ENCODE results near the gene CD83.

DNA sequence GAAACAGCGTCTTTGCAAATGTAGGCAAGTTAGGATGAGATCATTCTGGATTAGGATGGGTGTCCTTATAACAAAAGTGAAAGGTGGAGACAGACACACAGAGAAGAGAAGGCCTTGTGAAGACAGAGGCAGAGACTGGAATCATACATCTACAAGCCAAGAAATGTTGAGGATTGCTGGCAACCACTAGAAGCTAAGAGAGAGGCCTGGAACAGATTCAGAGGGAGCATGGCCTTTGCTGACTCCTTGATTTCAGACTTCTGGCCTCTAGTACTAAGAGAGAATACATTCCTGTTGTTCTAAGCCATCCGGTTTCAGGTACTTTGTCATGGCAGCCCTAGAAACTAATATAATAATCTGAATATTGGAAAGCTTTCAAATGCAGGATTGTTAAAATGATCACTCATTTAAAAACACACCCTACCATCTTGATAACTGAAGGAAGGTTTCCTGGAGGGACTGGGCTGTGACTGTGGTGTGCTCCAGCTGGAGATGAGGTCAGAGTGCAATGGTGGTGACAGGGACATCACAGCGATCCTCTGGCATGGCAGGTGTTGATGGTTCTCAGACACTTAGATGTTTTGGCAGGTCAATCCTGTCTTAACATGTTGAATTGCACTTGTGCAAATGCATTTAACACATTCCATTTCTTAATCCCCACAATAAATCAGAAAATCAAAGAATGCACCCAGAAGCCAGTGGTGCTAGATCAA lies 25.1 kb downstream of the CD83 start:
- TF ChIP-seq, protein P1, sequence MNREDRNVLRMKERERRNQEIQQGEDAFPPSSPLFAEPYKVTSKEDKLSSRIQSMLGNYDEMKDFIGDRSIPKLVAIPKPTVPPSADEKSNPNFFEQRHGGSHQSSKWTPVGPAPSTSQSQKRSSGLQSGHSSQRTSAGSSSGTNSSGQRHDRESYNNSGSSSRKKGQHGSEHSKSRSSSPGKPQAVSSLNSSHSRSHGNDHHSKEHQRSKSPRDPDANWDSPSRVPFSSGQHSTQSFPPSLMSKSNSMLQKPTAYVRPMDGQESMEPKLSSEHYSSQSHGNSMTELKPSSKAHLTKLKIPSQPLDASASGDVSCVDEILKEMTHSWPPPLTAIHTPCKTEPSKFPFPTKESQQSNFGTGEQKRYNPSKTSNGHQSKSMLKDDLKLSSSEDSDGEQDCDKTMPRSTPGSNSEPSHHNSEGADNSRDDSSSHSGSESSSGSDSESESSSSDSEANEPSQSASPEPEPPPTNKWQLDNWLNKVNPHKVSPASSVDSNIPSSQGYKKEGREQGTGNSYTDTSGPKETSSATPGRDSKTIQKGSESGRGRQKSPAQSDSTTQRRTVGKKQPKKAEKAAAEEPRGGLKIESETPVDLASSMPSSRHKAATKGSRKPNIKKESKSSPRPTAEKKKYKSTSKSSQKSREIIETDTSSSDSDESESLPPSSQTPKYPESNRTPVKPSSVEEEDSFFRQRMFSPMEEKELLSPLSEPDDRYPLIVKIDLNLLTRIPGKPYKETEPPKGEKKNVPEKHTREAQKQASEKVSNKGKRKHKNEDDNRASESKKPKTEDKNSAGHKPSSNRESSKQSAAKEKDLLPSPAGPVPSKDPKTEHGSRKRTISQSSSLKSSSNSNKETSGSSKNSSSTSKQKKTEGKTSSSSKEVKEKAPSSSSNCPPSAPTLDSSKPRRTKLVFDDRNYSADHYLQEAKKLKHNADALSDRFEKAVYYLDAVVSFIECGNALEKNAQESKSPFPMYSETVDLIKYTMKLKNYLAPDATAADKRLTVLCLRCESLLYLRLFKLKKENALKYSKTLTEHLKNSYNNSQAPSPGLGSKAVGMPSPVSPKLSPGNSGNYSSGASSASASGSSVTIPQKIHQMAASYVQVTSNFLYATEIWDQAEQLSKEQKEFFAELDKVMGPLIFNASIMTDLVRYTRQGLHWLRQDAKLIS (CRISPR knock-in tag; IDR thresholded peaks at IDR 0.05; ENCODE audit: borderline replicate concordance), result no peak
- no peak for TF ChIP-seq GABPB1 (CRISPR knock-in tag; IDR thresholded peaks at IDR 0.05)
- no peak for TF ChIP-seq FOXP1 (CRISPR knock-in tag; IDR thresholded peaks at IDR 0.05; ENCODE audit: borderline replicate concordance)
- TF ChIP-seq, protein P2, sequence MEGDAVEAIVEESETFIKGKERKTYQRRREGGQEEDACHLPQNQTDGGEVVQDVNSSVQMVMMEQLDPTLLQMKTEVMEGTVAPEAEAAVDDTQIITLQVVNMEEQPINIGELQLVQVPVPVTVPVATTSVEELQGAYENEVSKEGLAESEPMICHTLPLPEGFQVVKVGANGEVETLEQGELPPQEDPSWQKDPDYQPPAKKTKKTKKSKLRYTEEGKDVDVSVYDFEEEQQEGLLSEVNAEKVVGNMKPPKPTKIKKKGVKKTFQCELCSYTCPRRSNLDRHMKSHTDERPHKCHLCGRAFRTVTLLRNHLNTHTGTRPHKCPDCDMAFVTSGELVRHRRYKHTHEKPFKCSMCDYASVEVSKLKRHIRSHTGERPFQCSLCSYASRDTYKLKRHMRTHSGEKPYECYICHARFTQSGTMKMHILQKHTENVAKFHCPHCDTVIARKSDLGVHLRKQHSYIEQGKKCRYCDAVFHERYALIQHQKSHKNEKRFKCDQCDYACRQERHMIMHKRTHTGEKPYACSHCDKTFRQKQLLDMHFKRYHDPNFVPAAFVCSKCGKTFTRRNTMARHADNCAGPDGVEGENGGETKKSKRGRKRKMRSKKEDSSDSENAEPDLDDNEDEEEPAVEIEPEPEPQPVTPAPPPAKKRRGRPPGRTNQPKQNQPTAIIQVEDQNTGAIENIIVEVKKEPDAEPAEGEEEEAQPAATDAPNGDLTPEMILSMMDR (IDR thresholded peaks at IDR 0.05), result no peak
- TF ChIP-seq, protein P3, sequence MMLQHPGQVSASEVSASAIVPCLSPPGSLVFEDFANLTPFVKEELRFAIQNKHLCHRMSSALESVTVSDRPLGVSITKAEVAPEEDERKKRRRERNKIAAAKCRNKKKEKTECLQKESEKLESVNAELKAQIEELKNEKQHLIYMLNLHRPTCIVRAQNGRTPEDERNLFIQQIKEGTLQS (CRISPR knock-in tag; conservative IDR thresholded peaks at IDR 0.05), result no peak
- TF ChIP-seq SMAD4 (CRISPR knock-in tag; IDR thresholded peaks at IDR 0.05), result no peak
- TF ChIP-seq, protein P4, sequence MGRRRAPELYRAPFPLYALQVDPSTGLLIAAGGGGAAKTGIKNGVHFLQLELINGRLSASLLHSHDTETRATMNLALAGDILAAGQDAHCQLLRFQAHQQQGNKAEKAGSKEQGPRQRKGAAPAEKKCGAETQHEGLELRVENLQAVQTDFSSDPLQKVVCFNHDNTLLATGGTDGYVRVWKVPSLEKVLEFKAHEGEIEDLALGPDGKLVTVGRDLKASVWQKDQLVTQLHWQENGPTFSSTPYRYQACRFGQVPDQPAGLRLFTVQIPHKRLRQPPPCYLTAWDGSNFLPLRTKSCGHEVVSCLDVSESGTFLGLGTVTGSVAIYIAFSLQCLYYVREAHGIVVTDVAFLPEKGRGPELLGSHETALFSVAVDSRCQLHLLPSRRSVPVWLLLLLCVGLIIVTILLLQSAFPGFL (CRISPR knock-in tag; IDR thresholded peaks at IDR 0.05; ENCODE audit: borderline replicate concordance), result no peak
- no peak for TF ChIP-seq HMGA2 (CRISPR knock-in tag; IDR thresholded peaks at IDR 0.05)
- TF ChIP-seq, protein P5, sequence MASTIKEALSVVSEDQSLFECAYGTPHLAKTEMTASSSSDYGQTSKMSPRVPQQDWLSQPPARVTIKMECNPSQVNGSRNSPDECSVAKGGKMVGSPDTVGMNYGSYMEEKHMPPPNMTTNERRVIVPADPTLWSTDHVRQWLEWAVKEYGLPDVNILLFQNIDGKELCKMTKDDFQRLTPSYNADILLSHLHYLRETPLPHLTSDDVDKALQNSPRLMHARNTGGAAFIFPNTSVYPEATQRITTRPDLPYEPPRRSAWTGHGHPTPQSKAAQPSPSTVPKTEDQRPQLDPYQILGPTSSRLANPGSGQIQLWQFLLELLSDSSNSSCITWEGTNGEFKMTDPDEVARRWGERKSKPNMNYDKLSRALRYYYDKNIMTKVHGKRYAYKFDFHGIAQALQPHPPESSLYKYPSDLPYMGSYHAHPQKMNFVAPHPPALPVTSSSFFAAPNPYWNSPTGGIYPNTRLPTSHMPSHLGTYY (CRISPR knock-in tag; IDR thresholded peaks at IDR 0.05), result no peak
- TF ChIP-seq SMAD3 (CRISPR knock-in tag; IDR thresholded peaks at IDR 0.05; ENCODE audit: borderline replicate concordance), result no peak
- no peak for TF ChIP-seq CBFB (CRISPR knock-in tag; IDR thresholded peaks at IDR 0.05; ENCODE audit: low read depth)
- TF ChIP-seq, protein P6, sequence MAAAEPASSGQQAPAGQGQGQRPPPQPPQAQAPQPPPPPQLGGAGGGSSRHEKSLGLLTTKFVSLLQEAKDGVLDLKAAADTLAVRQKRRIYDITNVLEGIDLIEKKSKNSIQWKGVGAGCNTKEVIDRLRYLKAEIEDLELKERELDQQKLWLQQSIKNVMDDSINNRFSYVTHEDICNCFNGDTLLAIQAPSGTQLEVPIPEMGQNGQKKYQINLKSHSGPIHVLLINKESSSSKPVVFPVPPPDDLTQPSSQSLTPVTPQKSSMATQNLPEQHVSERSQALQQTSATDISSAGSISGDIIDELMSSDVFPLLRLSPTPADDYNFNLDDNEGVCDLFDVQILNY (CRISPR knock-in tag; IDR thresholded peaks at IDR 0.05), result no peak
- TF ChIP-seq TCF7 (CRISPR knock-in tag; IDR thresholded peaks at IDR 0.05; ENCODE audit: low read depth), result no peak

Data from WTC11 (cell line).